Eye (tissue), 1 donor: ENCODE measurements around the gene SH3PXD2A.
A peak's percentile ranks its signal among the peaks of the same experiment; 100 is the strongest.
"Not testable (repeated sequence)": the region's sequence is repeated elsewhere in the genome, so short reads cannot be mapped to it uniquely, and the experiment has no call there.

ENCODE experiments used
- DNase-seq: peaks from one replicate; pipeline ENCODE4 v3.0.0-alpha.2; 2015

Gene SH3PXD2A

DNA sequence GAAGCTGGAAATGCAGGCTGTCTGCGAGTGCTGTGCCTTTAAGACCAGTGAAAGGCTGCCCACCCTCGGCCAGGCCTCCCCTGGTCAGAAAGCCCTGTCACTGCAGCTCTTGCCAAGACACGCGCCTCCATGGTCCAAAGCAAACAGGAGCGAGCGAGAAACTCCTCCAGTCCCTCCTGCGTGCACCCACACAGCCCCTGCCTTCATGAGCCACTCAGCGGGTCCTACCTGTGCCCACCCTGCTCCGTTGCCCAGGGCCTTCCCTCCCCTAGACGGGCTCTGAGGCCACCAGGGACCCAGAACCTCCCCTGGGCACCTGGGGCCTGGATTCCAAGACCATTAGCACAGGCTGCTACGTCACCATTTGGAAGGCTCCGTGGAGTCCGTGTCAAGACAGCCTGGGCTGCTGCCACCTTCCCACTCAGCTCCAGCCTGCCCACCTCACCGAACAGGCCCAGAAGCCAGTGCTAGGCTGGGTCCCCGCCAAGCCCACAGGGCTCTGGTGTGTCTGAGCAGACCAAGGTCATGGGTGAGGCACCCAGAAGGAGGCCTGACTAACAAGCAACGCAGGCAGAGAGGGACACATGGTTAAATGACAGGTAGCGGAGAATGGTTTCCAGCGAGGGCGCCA lies 217.3 kb downstream of the SH3PXD2A start:
- peak; percentile 65 for DNase-seq

DNA sequence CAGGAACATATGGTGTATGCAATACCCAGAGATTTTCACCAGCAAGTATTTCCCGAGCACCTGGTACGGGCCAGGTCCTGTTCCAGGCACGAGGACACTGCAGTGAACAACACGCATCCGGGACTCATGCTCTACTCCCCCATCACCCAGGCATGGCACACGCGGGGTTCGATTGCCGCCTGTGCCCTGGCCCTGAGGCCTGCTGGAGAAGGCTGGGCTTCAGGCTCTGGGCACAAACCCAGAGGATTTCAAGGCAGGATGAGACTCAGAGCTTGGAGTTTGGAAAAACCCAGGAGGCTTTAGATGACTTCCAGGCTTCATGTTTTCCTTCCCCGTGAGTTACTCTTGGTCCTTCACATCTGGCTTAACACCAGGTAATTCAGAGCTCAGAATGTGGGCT lies 218.4 kb downstream of the SH3PXD2A start:
- DNase-seq = peak; percentile 31

DNA sequence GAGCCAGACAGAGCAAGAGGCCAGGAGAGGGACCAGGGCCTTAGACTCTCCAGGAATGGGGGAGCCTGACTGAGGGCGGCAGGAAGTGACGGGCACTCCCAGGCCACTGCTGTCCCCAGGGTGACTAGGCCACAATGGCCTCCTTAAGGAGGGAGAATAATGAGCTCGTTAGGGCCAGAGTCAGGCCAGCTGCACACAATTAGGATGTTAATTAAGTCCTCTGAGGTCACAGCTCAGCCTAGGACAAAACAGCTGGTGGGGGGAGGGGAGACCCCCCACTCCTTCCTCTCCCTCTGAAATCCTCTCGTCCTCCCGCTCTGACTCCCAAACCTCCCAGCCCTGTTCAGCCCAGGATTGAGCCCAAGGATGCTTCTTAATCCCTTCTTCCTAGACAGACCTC lies 218.9 kb downstream of the SH3PXD2A start:
- DNase-seq = peak; percentile 92

DNA sequence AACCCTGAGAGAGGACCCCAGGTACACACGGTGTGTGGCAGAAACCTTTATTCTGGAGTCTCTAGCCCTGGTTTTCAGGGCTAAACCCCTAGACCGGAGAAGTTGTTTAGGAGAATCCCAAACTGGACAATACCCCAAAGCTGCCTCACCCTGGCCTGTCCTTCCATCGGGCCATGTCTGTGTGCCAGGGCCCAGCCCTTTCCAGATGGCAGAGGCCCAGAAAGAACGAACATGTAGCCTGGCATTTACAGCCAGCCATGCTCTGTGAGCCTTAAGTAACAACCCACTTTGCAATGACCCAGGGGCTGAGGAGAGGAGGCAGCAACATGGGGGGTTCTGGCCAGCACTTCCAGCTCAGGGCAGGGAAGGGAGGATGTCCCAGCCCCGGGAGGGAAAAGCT lies 219.8 kb downstream of the SH3PXD2A start:
- DNase-seq = no peak

DNA sequence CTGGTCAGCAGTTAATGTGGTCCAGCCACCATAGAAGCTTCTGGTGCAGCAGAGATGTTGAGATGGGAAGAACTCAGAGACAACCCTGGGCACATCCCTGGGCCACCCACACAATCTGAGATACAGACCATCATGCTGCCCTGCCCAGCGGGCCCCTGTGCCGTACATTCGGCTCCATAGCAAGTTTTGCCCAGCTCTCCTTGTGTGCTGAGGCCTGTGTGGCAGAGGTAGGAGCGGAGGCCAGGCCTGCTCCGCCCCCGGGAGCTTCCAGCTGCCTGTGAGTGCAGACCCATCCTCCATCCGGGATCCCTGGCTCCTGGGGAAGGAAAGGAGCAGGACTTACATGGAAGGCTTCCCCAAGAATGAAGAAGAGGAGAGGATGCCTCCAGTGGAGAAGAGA lies 221.5 kb downstream of the SH3PXD2A start:
- no peak for DNase-seq

DNA sequence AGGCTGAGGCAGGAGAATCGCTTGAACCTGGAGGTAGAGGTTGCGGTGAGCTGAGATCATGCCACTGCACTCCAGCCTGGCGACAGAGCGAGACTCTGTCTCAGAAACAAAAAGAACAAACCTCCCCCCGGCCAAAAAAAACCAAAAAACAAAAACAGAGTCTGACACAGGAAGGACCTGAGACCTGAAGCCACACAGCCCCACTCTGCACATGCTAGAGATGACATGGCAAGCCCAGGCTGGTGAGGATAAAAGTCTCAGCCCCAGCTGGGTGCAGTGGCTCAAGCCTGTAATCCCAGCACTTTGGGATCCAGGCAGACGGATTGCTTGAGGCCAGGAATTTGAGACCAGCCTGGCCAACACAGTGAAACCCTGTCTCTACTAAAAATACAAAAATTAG lies 222.5 kb downstream of the SH3PXD2A start:
- DNase-seq = not testable (repeated sequence)

DNA sequence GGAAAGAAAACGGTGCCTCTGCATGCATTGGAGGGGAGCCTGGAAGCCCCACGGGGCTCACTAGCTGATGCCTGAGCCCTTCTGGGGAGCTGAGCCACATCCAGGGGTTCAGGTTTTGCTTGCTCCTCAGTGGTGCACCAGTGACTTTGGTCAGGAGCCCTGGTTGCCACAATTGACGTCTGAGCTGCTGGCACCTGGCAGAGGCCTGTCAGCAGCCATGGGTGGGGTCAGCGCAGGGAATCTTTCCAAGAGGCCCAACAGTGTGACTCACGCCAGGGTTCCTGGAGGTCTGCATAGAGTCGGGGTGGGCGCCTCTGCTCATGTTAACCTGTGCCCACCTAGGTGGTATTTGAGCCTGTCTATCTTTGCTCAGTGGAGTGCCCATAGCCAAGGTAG lies 223.1 kb downstream of the SH3PXD2A start:
- no peak for DNase-seq

DNA sequence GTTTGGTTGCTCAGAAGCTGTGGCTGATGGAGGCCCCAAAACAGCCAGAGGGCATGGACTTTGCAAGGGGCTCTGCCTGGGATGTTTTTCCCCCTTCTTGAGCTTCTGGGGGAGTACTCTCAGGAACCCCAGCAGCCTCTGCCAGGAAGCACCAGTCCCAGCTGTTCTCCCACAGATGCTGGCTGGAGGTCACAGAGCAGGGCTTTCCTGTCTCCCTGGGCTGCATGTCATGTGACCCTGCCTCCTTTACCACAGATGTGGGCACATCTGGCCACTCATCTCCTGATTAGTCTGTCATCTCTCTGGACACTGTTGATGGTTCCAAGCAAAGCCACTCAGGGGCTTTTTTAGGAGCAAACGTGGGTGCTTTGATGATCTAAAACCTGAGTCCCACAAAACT lies 225.2 kb downstream of the SH3PXD2A start:
- DNase-seq = no peak

DNA sequence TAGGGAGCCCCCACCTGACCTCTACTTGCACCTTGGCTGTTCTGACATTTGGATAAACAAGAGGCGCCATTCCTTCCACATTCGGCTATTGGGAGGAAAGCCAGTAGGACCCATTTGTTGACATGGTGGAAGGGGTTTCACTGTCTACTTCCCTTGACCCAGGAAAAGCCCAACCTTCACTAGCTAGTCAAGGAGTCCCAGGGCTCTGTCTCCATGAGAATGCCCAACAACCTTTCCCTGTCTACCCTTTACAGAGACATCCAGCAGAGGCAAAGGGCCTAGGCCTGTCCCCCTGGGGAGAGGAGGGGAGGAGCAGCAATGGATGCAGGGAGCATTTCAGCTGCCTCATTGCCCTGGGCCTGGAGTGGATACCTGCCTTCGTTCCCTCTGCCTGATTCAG lies 225.8 kb downstream of the SH3PXD2A start:
- no peak for DNase-seq

DNA sequence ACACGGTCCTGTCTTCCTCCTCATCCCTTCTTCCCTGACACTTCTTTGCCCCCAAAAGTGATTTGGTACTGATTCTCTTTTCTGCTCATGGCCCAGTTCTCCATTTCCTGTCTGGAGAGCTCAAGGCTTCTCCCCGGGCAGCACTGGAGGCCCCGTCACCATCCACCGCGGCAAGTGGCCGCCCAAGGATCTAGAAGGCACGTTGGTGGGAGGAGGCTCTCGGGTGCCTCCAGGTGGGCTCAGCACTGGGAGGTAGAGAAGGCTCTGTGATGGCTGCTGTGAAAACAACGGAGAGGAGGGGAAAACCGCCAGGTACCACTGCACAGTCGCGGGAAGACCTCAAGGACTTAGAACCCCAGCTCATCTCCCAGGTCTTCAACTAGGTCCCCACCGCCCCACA lies 227.5 kb downstream of the SH3PXD2A start:
- DNase-seq = no peak

DNA sequence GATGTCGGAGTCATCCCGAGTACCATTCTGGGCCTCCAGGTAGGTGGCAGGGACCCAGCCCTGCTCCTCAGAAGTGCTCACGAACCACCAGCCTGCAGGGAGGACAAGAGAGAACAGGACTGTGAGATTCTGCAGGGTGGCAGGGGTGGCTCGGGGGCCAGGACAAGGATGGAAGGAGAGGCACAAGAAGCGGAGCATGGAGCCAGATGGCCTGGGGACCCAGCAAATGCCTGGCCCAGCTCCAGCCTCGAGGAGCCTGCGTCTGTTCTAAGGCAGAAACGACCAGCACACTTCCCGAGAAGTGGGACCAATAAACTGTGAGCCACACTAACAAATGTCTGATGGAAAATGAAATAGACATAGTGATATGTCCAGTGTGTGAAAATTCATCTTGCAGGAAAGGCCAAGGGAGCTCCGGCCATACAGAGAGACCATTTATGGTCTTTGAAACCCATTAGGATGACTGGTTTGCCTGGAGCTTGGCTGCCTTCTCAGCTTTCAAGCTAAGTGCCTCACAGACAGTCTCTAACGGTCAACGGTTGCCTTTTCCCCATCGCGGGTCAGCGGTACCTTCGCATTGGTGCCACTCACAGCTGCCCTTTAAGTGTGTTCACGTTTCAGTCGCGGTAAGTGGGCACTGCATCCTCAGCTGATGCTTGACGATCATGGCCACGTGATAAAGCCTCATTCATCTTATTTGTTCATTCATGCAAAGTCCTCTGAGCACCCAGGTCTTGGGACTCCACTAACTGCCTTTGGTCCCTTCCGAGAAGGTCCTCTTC lies 228.1 kb downstream of the SH3PXD2A start:
- DNase-seq = peak; percentile 59

DNA sequence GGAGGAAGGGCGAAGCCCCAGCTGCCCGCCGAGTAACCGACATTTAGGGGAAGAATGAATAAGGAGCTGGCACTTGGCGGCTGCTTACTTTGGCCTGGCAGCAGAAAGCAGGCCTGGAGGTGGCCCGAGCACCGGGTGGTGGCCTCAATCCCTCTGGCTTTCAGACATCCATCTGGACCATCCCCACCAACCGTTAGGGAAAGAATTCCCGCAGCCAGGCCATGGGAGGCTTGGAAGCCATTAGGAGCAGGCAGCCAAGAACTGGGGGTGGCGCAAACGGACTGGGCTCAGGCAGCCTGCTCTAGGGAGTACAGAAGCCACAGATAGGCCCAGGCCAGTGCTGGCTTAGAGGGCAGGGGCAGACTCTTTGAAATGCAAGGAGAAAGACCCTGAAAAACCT lies 229.2 kb downstream of the SH3PXD2A start:
- no peak for DNase-seq

DNA sequence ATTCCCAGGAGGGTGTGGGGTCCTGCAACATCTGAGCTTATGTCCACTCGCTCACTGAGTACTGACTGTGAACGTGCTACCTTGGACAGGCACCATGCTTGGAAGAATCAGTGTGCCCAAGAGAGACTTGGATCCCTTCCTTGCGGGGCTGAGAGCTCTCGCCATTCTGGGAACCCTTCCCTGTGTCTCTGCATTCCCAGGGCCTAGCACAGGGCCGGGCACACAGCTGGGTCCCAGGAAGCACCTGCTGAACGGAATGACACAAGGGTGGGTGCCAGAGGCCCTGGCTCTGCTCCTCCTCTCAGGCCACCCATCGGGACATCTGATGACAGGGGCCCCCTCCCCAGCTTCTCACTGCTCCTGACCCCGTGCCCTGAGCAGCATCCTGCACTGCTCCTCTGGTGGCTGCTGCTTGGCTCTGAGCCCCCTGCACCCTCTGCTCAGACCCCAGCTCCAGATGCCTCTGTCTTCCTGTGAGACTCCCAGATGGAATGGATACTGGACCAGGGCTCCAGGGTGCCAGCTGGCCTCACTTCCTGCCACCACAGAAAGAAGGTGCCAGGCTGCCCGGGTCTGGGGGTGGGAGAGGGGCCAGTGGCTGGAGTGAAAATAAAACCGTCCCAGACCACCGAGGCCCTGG lies 232.3 kb downstream of the SH3PXD2A start:
- no peak for DNase-seq

DNA sequence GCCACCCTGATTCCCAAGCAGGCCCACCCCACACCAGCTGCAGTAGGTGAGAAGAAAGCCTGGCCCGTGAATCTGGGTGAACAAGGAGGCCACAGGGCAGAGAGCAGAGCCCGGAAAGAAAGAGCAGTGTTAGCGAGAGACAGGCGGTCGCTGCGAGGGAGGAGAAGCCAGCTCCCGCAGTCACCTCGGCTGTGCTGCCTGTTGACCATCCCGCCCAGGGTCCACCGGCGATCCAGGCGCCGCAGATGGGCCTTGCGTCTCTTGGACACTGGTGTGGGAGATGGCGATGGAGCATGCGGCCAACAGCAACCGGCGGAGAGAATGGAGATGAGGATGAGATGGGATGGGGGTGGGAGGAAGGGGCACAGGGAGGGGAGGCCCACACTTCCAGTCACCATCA lies 233.1 kb downstream of the SH3PXD2A start:
- no peak for DNase-seq

DNA sequence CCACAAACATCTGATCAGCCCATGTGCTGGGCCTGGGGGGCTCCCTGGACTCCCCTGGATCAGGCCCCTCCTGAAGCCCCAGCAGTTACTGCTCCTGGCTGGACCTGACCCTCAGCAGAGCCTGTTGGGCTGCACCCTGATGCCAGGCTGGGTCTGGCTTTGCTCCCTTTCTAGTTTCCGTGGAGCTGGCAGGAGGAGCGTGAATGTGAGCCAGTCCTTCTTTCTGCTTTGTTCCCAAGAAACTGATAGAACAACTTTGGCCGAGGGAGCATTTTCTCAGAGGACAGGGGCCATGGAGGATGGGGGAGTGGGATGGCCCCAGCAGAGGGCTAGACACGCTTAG lies 233.6 kb downstream of the SH3PXD2A start:
- no peak for DNase-seq

DNA sequence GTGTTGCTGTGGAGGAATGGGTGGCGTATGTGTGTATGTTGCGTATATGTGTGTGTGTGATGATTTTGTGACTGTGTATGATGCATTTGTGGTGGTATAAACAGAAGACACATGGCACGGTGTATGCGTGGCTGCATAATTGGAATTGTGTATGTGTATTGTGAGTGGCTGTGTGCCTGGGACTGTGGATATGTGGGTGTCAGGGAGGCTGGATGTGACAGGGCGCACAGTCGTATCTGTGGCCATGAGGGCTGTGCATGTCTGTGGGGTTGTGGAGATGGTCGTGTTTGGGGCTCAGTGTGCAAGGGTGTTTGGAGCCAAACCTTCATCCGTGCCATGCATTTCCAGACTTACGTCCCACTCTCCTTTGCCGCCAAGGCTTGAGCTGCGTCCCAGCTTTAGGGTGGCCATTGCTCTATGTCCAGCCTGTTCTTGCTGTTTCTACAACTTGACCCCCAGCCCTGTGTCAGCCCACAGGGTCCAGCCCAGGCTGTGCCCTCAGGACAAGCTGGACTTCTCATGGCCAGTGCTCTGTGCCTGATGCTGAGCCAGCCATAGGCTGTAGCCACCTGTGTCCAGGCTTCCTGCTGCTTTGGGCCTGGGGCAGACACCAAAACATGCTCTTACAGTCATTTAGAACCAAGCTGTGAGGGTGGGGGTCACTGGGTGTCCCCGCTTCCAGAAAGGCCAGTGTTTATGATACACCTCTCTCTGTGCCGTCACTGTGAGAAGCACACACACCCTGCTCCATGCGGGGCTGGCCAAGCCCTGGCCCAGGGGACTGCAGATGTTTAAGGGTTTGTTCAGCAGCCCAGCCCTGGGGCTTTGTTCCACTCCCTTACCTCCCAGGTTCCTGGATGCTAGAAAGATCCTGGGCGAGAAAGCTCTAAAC lies 234.2 kb downstream of the SH3PXD2A start:
- no peak for DNase-seq

DNA sequence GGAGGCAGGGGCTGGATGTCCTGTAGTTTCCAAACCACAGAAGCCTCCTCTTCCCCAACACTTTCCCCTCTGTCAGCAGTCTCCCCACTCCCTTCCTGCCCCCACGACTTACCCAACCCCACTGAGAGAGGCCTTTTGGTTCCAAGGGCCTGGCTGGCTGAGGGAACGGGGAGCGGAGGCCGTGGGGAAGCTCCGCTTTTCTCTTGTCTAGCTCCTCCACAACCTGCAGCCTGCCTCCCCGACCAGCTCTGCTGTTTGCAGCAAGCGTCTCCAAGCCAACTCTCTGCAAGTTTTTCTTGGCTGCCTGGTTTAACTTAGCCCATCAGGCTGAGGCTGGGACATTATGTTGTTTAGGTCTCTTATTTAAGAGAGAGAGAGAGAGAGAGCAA lies 235.0 kb downstream of the SH3PXD2A start:
- DNase-seq = no peak

DNA sequence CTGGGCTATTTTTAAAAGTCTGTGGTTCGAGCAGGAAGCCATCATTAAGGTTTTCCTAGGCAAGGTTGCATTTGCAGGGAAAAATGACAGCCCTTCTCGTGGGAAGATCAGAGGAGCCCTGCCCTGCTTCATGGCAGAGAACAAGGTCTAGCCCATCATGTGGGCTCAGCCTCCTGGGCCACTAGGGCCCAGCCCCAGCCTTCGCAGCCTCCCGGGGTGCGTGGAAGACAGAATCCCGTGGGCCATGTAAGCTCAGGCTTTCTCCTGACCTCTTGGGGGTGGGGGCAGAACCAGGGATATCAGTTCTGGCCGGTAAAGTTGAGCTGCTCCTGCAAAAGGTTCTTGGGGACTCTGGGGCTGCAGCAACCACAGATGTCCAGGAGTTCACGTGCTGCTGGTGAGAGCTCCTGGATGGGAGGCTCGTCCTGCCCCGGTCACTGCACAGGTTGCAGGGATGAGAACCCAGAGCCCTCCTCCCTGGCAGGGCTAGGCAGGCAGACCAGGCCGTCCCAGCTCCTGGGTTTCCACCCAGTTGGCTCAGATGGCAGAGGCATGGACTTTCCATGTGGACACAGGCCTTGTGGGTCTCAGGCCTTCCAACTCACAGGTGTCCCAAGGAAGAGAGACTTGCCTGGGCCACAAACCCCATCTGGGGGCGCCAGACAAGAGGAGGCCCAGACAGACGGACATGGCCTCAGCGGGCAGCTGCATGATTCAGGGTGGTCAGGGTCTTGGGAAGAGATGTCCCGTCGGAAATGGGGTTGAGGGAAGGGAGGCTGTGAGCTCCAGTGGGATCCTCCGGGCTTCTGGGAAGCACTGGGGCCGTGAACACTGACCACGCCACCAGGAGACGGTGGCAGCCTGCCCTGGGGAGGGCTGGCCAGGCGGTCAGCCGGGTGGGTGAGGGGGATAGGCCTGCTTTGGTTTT lies 235.7 kb downstream of the SH3PXD2A start:
- no peak for DNase-seq

DNA sequence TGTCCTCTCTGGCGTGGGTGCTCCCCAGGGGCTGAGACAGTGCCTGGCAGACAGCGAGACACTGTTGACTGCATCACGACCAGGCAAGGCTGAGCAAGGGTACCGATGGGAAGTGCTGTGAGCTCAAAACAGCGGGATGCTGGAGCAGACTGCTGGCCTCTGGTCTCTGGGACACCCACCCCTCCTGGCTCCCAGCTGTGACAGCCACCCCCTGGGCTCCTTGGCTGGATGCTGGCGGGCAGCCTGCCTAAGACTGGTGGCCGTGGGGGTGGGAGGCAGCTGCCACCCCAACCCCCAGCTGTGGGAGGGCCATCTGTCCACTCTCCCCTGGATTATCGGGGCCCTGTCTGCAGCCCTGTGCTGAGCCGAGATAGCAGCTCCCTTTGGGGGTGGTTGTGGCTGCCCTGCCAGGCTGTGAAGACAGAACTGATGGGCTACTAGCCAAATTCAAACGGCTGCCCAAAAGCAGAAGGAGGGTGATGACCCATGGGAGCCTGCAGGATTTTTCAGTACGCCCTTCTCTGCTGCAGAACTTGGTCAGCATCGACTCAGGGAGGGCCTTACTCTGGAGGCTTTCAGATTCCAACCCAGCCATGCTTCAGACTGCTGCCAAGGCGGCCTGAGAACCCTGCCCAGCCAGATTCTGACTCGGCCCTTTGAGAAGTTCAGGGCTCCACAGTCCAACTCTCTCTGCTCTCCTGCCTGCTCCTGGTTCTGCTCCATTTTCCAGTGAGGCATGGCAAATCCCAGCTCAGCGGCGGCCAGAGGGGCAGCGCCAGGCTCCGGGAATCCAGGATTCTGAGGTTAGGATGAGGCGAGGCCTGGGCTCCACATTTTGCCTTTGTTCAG lies 236.6 kb downstream of the SH3PXD2A start:
- DNase-seq = no peak

DNA sequence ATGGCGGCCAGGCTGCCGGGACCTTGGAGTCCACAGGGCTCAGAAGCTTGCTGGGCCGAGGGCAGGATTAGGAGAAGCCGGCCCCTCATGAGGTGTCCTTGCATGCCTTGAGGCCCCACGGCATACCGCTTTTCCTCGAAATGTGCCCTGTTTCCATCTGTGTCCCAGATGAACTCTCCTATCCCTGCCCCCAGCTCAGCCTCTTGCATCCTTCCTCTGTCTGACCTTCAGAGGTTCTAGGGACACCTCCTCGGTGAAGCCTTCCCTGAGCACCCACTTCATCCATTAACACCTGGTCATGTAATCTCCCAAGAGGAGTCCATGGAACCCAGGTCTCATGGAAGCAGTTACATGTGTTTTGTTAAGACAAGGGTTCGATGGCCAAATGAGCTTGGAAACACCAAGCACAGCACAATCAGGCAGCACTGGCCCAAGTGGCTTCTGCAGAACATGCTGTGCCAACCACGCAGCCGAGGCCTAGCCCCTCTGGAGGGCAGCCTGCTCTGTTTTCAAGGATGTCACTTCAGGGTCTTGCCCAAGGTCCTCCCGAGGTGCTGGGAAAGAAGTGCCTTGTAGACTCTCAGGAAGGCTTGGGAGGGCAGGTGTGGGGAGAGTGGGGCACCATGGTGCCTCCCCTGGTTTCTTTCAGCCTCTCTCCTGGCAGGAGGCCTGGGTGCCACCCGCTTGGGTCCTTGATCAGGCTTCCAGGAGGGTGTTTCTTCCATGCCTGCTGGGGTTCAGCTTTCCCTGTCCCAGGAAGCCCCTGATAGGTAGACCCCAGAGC lies 237.6 kb downstream of the SH3PXD2A start:
- DNase-seq = no peak
